ENCODE data around the gene LARP1.
"Not testable (repeated sequence)": the region's sequence is repeated elsewhere in the genome, so short reads cannot be mapped to it uniquely, and the experiment has no call there.

LARP1 gene

GRCh38 chr5:154750641-154751040 is 4.5 kb upstream of the LARP1 start:
- not testable (repeated sequence) for H3K4me3 Mint-ChIP-seq; H3K36me3 Mint-ChIP-seq; H3K27me3 Mint-ChIP-seq; H3K9me3 Mint-ChIP-seq (ENCODE audit: low read depth); H3K27ac Mint-ChIP-seq
- H3K4me1 Mint-ChIP-seq (ENCODE audit: low read depth), result peaks cover 19% of the 10 kb centered on the region

DNA sequence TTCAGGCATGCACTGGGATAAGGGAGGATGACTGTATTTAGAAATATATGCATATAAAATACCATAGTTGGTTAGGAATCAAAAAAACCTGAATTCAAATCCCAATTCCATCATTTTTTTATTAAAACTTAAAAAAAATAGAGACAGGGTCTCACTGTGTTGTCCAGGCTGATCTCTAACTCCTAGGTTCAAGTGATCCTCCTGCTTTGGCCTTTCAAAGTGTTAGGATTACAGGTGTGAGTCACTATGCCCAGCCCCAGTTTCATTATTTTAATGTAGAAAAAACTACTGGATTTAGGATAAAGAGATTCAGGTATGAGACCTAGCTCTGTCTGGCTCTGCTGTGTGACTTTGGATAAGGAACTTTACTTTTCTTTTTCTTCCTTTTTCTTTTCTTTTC is 3.3 kb upstream of the LARP1 start:
- H3K4me3 Mint-ChIP-seq, result no peak overlapping the region
- no peaks in the 10 kb centered on the region for H3K9me3 Mint-ChIP-seq (ENCODE audit: low read depth)
- no peaks in the 10 kb centered on the region for H3K36me3 Mint-ChIP-seq
- peaks cover 19% of the 10 kb centered on the region for H3K4me1 Mint-ChIP-seq (ENCODE audit: low read depth)
- no peaks in the 10 kb centered on the region for H3K27me3 Mint-ChIP-seq
- H3K27ac Mint-ChIP-seq, result no peak overlapping the region

DNA sequence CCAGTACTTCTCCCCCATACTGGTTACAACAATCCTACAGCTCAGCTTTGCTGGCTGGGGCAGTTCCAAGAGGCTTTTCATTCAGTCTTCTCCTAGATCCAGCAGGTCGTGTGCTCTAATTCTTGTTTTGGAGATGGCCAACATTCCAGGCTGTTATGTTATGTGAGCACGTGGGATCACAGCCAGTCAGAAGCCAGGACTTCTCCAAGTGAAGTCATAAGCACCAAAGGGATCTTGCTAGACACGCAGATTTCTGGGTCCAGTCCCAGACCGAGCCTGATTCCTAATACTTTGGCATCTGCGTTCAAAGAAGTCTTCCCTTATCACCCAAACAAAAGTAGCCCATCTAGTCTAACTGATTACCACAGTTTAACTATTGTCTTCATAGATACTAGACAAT is 1.4 kb upstream of the LARP1 start:
- H3K36me3 Mint-ChIP-seq, result peaks cover 3% of the 10 kb centered on the region
- peak overlapping the region; percentile 99 for H3K27ac Mint-ChIP-seq
- H3K4me3 Mint-ChIP-seq, result peak overlapping the region; percentile 91
- H3K9me3 Mint-ChIP-seq (ENCODE audit: low read depth), result no peaks in the 10 kb centered on the region
- H3K27me3 Mint-ChIP-seq, result no peaks in the 10 kb centered on the region
- H3K4me1 Mint-ChIP-seq (ENCODE audit: low read depth), result peaks cover 29% of the 10 kb centered on the region

DNA sequence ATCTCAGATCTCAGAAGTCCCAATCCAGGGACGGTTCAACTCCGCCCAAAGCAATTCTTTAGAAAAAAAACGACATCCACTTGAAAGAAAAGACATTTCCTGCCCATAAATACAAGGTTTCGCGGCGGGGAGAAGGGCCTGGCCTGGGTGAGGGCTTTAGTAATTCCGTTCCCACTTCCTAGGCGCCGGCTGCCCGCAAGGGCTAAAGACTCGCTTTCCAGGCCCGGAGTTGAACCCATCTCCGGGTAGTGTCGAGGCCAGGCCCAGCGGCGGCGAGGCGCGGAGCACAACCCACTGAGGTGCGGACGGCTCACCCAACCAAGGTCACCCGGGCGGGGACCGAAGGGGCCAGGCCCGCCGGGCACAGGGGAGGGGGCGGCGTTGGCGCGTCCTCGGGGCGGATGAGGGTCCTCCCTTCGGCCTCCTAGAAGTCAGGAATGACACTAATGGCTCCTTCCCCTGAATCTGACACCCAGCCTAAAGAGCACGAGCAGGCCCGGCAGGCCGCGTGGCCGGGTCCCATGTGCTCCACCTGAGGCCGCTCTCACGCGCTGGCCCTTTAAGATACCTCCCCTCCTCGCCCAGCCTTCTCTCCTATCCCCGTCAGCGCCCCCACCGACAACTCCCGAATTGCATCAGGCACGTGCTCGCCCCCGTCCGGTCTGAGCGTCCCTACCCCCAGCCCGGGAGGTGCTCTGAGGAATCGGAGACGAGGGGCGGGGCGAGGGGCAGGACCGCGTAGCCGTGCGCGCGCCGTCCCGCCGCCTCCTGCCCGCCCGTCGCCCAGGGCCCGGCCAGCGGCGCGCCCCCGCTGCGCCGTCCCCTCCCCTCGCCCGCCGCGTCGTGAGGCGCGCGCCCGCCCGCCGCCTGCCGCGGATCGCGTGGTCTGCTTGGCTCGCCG is 467 bp upstream of the LARP1 start:
- Mint-ChIP-seq H3K4me3 (peak overlapping the region; percentile 91), H3K9me3 (ENCODE audit: low read depth) (no peaks in the 10 kb centered on the region), H3K27me3 (no peaks in the 10 kb centered on the region), H3K4me1 (ENCODE audit: low read depth) (peaks cover 38% of the 10 kb centered on the region), H3K36me3 (peaks cover 5% of the 10 kb centered on the region), H3K27ac (peak overlapping the region; percentile 99)

DNA sequence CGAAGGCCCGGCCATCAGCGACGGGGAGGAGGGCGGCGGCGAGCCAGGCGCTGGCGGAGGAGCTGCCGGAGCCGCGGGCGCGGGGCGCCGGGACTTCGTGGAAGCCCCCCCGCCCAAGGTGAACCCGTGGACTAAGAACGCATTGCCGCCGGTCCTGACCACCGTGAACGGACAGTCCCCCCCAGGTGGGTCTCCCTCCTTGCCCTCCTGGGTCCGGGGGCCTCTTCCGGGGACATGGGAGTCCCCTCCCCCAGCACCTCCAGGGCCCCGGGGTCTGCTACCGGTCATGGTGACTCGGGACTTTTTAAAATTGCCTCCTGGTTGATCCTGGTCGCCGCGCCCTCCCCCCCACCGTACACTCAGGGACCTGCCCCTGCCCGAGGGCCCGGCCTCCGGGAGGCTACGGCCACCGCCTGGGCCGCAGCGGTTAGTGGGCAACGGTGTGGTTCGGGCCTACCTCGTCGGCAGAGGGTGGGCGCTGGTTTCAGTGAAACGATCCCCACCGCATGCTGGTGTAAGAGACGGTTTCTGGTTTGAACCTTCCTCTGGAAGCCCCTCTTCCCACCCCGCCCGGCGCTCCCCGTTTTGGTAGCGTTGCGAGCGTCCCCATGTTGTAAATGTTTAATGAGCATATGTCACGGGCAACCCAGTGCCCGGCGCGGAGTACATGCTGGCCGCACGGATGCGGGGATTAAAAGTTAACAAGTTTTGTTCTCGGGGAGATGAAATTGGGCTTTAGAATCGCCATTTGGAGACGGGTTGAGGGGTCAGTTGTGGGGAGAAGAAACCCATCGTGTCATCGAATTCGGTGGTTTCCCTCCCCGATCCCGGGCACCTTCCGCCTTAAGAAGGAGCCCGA is 1.1 kb downstream of the LARP1 start:
- Mint-ChIP-seq H3K27me3 (no peaks in the 10 kb centered on the region), H3K4me1 (ENCODE audit: low read depth) (peaks cover 53% of the 10 kb centered on the region), H3K27ac (peak overlapping the region; percentile 99), H3K36me3 (peaks cover 5% of the 10 kb centered on the region), H3K4me3 (peak overlapping the region; percentile 99), H3K9me3 (ENCODE audit: low read depth) (no peaks in the 10 kb centered on the region)

- Mint-ChIP-seq H3K9me3 (ENCODE audit: low read depth) (no peaks in the 10 kb centered on the region), H3K27ac (peak overlapping the region; percentile 99), H3K36me3 (peaks cover 8% of the 10 kb centered on the region), H3K27me3 (no peaks in the 10 kb centered on the region), H3K4me3 (peak overlapping the region; percentile 99), H3K4me1 (ENCODE audit: low read depth) (peaks cover 62% of the 10 kb centered on the region)
Observed at GRCh38 chr5:154756868-154757813, 2.0 kb downstream of the LARP1 start.

GRCh38 chr5:154757814-154758406 is 2.7 kb downstream of the LARP1 start:
- H3K4me1 Mint-ChIP-seq (ENCODE audit: low read depth), result peaks cover 67% of the 10 kb centered on the region
- no peaks in the 10 kb centered on the region for H3K27me3 Mint-ChIP-seq
- peaks cover 8% of the 10 kb centered on the region for H3K36me3 Mint-ChIP-seq
- H3K9me3 Mint-ChIP-seq (ENCODE audit: low read depth), result no peaks in the 10 kb centered on the region
- H3K27ac Mint-ChIP-seq, result peak overlapping the region; percentile 96
- H3K4me3 Mint-ChIP-seq, result peak overlapping the region; percentile 95

GRCh38 chr5:154758493-154758892 is 3.3 kb downstream of the LARP1 start:
- H3K27me3 Mint-ChIP-seq, result no peaks in the 10 kb centered on the region
- peak overlapping the region; percentile 95 for H3K4me3 Mint-ChIP-seq
- H3K9me3 Mint-ChIP-seq (ENCODE audit: low read depth), result no peaks in the 10 kb centered on the region
- H3K4me1 Mint-ChIP-seq (ENCODE audit: low read depth), result peaks cover 66% of the 10 kb centered on the region
- H3K27ac Mint-ChIP-seq, result peak overlapping the region; percentile 96
- peaks cover 8% of the 10 kb centered on the region for H3K36me3 Mint-ChIP-seq

DNA sequence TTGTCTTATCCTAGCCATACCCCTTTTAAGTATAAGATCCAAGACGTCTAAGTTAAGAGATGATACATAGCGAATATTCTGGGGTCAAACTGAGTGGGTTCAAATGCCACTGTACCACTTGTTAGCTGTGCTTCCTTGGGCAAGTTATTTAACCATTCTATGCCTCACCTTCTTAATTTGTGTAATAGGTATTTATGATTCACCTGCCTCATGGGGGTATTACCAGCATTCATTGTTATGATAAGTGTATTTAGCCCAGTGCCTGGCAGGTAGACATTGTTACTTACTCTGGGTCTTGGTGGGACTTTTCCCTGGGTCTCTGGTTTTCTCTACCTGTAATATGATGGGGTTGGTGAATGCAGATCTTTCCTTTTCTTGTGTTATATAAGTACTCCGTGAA is 3.8 kb downstream of the LARP1 start:
- H3K4me1 Mint-ChIP-seq (ENCODE audit: low read depth), result peaks cover 63% of the 10 kb centered on the region

GRCh38 chr5:154759868-154760267 is 4.7 kb downstream of the LARP1 start:
- H3K27me3 Mint-ChIP-seq; H3K9me3 Mint-ChIP-seq (ENCODE audit: low read depth); H3K36me3 Mint-ChIP-seq: not testable (repeated sequence)
- Mint-ChIP-seq H3K4me1 (ENCODE audit: low read depth) (peaks cover 58% of the 10 kb centered on the region), H3K27ac (peak overlapping the region; percentile 96), H3K4me3 (peak overlapping the region; percentile 95)

More for the DNA sequence above, 3.8 kb downstream of the LARP1 start:
- Mint-ChIP-seq H3K27me3 (no peaks in the 10 kb centered on the region), H3K27ac (peak overlapping the region; percentile 96), H3K36me3 (peaks cover 8% of the 10 kb centered on the region), H3K9me3 (ENCODE audit: low read depth) (no peaks in the 10 kb centered on the region), H3K4me3 (peak overlapping the region; percentile 95)

GRCh38 chr5:154761046-154761736 is 6.0 kb downstream of the LARP1 start:
- peak overlapping the region; percentile 88 for H3K27ac Mint-ChIP-seq
- peak overlapping the region; percentile 73 for H3K4me3 Mint-ChIP-seq
- H3K27me3 Mint-ChIP-seq, result no peaks in the 10 kb centered on the region
- H3K36me3 Mint-ChIP-seq, result peaks cover 16% of the 10 kb centered on the region
- H3K4me1 Mint-ChIP-seq (ENCODE audit: low read depth), result peaks cover 71% of the 10 kb centered on the region
- H3K9me3 Mint-ChIP-seq (ENCODE audit: low read depth), result no peaks in the 10 kb centered on the region

GRCh38 chr5:154762261-154762660 is 7.1 kb downstream of the LARP1 start:
- Mint-ChIP-seq H3K4me1 (ENCODE audit: low read depth) (peaks cover 82% of the 10 kb centered on the region), H3K36me3 (peaks cover 16% of the 10 kb centered on the region), H3K9me3 (ENCODE audit: low read depth) (no peaks in the 10 kb centered on the region), H3K27ac (peak overlapping the region; percentile 66), H3K27me3 (no peaks in the 10 kb centered on the region), H3K4me3 (peak overlapping the region; percentile 52)

DNA sequence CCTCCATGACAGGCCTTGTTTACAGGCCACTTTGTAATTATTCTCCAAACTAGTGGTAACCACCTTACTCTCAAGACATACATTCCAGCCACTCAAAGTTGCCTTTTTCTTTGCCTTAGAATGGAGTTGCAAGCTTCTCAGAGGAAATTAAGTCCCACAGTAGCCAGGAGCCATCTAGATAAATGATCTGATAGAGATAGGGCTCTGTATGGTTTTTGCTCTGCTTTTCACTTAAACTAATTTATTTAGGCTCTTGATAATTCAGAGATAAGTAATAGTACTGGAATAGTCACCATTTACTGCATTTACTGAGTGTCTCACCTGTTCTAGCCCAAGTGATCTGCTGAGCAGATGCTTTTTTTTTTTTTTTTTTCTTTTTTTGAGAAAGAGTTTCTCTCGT is 7.5 kb downstream of the LARP1 start:
- no peaks in the 10 kb centered on the region for H3K27me3 Mint-ChIP-seq
- peak overlapping the region; percentile 28 for H3K27ac Mint-ChIP-seq
- peaks cover 87% of the 10 kb centered on the region for H3K4me1 Mint-ChIP-seq (ENCODE audit: low read depth)
- H3K4me3 Mint-ChIP-seq, result peak overlapping the region; percentile 52
- H3K36me3 Mint-ChIP-seq, result peaks cover 16% of the 10 kb centered on the region
- H3K9me3 Mint-ChIP-seq (ENCODE audit: low read depth), result no peaks in the 10 kb centered on the region

All from activated naive CD8-positive, alpha-beta T cell (primary cell).